MG63 (cell line): ENCODE data around the gene VIPR2. TPM values are rescaled to one million over a fixed set of nuclear protein-coding genes. Genes with fewer than 3 reads are reported as not detected.

ENCODE experiments used
- DNase-seq: peaks from one replicate; pipeline ENCODE4 v3.0.0-alpha.2; 2020
- H3K27me3 ChIP-seq: fragments of 250-450 bp; sonication (Bioruptor Pico); 2 replicates; pipeline ENCODE4 v1.5.1; 2020; ENCODE audit warnings: mild to moderate bottlenecking, moderate library complexity
- H3K36me3 ChIP-seq: fragments of 250-450 bp; sonication (Bioruptor Pico); 2 replicates; pipeline ENCODE4 v1.5.1; 2020; ENCODE audit warnings: mild to moderate bottlenecking, moderate library complexity
- H3K4me3 ChIP-seq: fragments of 250-450 bp; sonication (Bioruptor Pico); 2 replicates; pipeline ENCODE4 v1.5.1; 2020; ENCODE audit warnings: mild to moderate bottlenecking, moderate library complexity
- H3K9me3 ChIP-seq: fragments of 250-450 bp; sonication (Bioruptor Pico); 2 replicates; pipeline ENCODE4 v1.5.1; 2020; ENCODE audit warnings: mild to moderate bottlenecking, moderate library complexity
- total RNA-seq: library from RNA; depleted of rRNA; stranded (reverse); fragments of >200 nt; shearing (Covaris generic); gene quantifications from 2 replicates; pipeline ENCODE4 v1.2.3, GENCODE V29; 2014; ENCODE audit warnings: low replicate concordance

The VIPR2 gene
- total RNA-seq, 1 experiment from 2014 or later, result not detected

DNA sequence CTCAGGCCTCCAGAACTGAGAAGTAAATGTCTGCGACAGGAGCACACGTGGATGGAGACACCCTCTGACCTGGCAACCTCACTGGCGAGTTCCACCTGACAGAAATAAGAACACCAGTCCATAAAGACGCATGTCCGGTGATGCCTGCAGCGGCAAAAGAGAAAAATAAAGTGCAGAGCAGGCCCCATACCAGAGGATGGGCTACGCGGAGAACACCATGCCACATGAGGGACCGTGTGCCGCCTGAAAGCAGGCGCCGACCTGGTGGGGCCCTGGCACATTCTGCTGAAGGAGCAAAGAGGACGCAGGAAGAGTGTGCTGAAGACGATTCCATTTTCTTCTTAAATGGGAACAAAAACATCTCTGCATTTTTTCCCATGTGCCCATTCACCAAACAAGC is 105.0 kb downstream of the VIPR2 start:
- Histone ChIP-seq H3K27me3 (no peaks in the 10 kb centered on the region), H3K36me3 (no peaks in the 10 kb centered on the region), H3K9me3 (no peaks in the 10 kb centered on the region), H3K4me3 (no peak overlapping the region)
- no peak for DNase-seq

DNA sequence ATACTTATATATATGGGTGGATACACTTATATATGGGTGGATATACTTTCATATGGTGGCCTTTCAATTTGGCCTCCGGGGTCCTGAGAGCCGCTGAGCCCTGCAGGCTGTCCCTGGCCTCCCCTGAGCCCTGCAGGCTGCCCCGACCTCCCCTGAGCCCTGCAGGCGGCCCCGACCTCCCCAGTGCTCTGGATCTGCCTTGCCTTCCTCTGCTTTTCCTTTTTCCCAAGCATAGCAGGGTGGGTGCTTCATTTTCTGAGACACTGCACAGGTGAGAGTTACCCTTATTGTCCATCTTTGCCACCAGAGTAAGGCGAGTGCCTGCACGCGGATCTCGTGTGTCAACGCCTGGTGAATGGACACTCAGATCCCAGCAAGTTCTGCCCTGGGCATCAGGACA is 106.6 kb downstream of the VIPR2 start:
- DNase-seq, result no peak
- Histone ChIP-seq H3K9me3 (no peaks in the 10 kb centered on the region), H3K27me3 (no peaks in the 10 kb centered on the region), H3K36me3 (no peaks in the 10 kb centered on the region), H3K4me3 (no peak overlapping the region)

DNA sequence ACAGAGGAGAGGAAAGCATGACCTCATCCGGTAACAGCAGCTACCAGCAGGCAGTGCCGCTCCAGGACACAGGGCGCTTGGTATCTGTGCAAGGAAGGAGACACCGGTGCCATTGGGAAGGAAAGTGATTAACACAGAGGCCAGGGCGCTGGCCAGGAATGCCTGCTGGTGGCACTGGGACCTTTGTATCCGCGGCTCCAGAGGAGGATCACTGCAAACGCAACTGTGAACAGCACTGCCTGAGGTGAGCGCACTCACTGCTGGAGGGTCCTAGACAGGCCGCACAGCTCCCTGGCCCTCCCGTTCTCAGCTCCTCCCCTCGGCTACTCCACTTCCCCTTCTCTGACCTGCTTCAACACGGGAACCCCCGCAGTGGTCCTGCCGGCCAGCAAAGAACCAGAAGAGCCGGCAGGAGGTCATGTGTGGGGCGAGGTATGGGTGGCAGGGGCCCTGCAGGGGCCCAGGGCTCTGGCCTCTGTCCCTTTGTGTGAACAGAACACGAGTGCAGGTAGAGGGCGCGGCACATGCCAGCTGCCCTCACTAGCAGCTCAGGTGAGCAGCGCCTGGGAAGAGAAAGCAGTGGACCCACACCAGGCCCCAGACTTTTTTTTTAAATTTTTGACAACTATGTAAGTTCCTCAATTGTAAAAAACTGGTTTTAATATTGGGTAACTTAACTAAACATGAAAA is 107.6 kb downstream of the VIPR2 start:
- Histone ChIP-seq H3K4me3 (no peak overlapping the region), H3K9me3 (no peaks in the 10 kb centered on the region), H3K36me3 (no peaks in the 10 kb centered on the region)

DNA sequence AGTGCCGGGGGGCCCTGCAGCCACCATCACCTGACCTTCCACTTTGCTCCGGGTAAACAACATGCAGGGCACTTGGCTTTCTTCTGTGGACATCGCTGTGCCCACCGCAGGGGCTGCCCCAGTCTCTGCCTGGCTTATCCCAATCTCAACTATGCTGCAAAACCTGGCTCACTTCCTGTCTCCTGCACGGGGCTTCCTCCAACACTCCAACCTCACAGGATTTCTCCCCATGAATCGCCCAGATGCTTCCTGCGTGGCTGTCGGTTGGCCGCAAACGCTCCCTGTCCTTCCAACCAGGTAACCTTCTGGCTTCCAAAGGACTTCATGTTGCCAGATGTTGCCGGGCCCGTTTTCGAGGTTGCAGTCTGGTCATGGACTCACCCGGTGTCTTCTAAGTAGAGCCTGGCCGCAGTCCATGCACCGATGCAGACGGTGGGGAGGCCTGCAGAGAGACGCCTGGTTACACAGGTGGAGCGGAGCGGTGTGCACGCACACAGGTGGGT is 109.0 kb downstream of the VIPR2 start:
- Histone ChIP-seq H3K4me3 (no peak overlapping the region), H3K9me3 (no peaks in the 10 kb centered on the region), H3K36me3 (no peaks in the 10 kb centered on the region), H3K27me3 (no peaks in the 10 kb centered on the region)
- DNase-seq, result no peak

More for the DNA sequence above, 107.6 kb downstream of the VIPR2 start:
- H3K27me3 ChIP-seq, result no peaks in the 10 kb centered on the region
- no peak for DNase-seq

DNA sequence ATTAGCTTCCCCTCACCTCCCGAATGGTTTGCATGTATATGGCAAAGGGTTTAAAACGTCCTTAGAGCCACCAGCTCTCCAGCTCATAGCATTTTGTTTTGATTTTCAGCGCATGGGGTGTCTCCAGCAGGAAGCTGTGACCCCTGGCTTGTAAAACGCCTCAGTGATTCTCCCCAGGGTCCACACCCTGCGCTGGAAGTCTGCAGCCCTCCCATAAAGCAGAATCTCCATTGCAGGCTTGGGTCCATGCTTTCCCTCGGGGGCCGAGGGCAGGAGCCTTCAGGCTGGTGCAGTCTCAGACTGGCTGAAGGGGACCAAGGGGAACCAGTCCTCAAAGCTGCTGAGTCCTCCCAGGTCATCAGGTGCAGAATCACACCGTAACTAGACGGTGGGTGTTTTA is 109.7 kb downstream of the VIPR2 start:
- DNase-seq, result no peak
- no peaks in the 10 kb centered on the region for H3K36me3 ChIP-seq
- H3K9me3 ChIP-seq, result no peaks in the 10 kb centered on the region
- no peaks in the 10 kb centered on the region for H3K27me3 ChIP-seq
- H3K4me3 ChIP-seq, result no peak overlapping the region

DNA sequence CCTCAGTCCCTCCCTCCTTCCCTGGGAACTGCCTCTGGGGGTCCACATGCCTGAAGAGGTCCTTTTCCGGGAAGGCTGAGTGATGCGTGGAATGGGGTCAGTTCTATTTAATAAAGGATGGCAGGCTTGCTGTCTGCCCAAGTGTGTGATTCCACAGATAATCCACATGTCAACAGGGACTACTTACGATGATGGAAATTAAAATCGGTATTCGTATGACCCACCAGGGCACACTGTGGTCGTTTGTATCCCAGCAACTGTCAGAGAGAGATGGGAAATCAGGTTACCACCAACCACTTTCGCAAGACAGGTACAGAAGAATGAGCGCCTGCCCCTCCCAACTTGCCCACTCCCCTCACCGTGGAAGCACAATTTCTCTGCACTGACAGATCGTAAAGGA is 110.3 kb downstream of the VIPR2 start:
- H3K4me3 ChIP-seq, result no peak overlapping the region
- H3K27me3 ChIP-seq, result no peaks in the 10 kb centered on the region
- H3K36me3 ChIP-seq, result no peaks in the 10 kb centered on the region
- H3K9me3 ChIP-seq, result no peaks in the 10 kb centered on the region
- no peak for DNase-seq

DNA sequence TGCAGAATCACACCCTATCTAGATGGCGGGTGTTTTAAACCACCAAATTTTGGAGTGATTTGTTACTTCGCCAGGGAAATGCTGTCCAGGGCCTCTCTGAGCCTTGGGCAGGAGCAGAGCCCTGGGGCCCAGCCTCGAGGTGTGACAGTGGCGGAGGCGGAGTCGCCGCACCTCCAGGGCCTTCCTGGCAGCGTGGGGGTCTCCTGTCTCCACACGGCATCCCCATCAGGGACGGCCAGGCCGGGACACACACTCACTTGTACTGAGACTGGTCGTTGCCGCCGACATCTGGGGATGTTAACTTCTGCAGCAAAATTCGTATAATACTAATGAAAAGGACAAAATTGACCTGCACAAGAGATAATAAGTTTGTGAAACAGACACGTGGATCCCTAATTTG is 110.7 kb downstream of the VIPR2 start:
- Histone ChIP-seq H3K9me3 (no peaks in the 10 kb centered on the region), H3K27me3 (no peaks in the 10 kb centered on the region), H3K4me3 (no peak overlapping the region), H3K36me3 (no peaks in the 10 kb centered on the region)
- no peak for DNase-seq

DNA sequence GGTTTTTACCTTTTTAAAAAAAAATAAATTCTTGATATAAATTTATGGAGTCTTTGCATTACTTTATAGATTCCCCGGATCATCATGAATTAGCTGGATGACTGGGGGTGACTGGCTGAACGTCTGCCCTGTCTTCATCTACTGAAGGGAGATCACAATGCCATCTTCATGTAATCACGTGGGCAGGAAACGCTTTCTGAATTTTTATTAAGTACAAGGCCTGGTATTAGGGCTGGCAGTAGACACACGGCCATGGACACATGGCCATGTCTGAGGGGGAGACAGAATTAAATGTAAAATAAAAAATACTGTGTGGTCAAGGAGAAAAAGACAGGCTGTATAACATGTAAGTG is 111.2 kb downstream of the VIPR2 start:
- no peak for DNase-seq
- Histone ChIP-seq H3K27me3 (no peaks in the 10 kb centered on the region), H3K36me3 (no peaks in the 10 kb centered on the region), H3K9me3 (no peaks in the 10 kb centered on the region), H3K4me3 (no peak overlapping the region)

DNA sequence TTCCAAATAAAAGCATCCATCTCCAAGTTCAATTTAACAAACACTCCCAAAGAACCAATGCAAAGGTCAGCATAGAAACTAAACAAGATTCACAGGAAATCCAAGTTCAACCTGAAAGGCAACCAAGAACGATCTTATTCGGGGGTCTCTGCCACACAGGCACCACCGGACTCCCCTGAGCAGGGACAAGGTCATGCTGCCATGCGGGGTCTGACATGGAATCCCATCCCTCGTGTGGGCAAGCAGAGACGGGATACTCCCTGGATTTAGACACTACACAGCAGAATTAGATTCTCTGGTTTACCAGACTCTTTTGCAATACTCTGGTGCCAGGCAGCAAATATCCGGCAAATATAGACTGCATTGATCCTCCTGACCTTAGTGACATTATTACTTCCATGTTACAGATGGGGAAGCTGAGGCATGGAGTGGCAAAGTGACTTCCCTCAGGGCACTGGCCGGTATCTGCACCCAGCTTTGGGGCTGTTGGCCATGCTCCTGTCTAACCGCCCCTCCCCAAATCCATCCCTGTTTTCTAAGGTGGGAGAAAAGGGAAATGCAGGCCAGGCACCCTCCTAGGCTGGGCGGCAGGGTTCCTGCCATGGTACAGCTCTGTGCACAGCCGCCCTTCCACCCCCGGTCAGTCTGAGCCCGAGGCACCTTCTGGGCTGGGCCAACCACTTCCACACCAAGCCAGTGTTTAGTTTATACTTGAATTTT is 111.8 kb downstream of the VIPR2 start:
- H3K27me3 ChIP-seq, result no peaks in the 10 kb centered on the region
- H3K4me3 ChIP-seq, result no peak overlapping the region
- H3K36me3 ChIP-seq, result no peaks in the 10 kb centered on the region
- H3K9me3 ChIP-seq, result no peaks in the 10 kb centered on the region
- DNase-seq, result no peak

DNA sequence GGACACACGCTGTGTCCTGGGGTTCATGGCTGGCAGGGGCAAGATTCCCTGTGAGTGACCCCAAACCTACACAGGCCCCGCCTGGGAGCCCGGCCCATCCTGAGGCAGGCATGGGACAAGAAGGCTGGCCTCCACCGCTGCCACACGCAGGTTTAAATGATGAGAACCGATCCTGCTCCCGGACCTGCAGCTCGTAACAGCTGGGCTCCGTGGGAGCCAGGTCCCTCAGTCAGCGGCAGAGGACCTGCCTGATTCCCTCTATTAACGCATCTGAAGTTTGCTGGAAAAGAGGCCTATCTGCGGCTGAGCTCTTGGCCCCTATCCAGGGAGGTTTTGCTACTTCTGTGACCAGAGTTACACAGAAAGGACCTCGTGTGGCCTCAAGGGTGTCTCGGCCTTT is 112.3 kb downstream of the VIPR2 start:
- no peak for DNase-seq
- Histone ChIP-seq H3K4me3 (no peak overlapping the region), H3K36me3 (no peaks in the 10 kb centered on the region), H3K9me3 (no peaks in the 10 kb centered on the region), H3K27me3 (no peaks in the 10 kb centered on the region)

DNA sequence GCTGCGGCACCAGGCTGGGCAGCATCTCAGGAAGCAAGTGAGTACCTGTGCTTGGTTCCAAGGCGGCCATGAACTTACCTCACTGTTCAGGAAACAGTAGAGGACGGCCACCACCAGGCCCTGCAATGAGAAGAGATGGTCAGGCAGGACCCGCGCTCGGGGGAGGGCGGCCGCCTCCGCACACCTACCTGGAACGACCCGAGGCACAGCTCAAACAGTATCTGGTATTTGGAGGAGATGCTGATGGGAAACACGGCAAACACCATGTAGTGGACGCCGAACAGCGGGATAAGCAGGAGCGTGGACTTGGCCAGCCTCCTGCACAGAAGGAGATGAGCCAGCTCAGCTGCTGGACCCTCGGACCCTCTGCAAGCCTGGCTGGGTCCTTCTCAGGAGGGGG is 112.9 kb downstream of the VIPR2 start:
- H3K4me3 ChIP-seq, result no peak overlapping the region
- no peaks in the 10 kb centered on the region for H3K9me3 ChIP-seq
- no peaks in the 10 kb centered on the region for H3K27me3 ChIP-seq
- no peaks in the 10 kb centered on the region for H3K36me3 ChIP-seq
- no peak for DNase-seq

DNA sequence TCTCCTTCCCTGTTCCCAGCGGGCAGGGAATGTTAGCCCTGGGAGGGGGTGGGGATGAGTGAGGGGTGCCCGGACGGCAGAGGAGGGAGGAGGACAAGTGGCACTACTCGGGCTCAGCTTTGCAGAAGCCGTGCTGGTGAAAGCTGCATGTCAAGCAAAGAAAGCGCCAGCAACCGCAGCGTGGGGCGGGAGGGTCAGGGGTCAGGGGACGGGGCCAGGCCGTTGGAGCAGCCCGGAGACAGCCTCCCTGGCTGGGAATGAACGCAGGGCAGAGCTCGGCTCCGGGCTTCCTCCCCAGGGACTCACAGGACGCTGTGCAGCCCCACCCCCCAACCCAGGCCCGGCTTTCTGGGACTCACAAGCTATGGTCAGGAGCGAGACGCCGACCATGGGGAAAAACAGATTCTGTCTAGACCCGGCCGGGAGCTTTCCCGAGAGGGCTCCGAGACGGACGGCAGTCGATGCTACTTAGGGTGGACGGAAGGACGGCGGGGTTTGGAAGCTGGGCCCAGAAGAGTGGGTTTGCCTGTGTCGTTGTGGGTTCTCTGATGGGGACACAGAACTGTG is 113.4 kb downstream of the VIPR2 start:
- Histone ChIP-seq H3K4me3 (no peak overlapping the region), H3K9me3 (no peaks in the 10 kb centered on the region), H3K27me3 (no peaks in the 10 kb centered on the region), H3K36me3 (no peaks in the 10 kb centered on the region)
- no peak for DNase-seq

DNA sequence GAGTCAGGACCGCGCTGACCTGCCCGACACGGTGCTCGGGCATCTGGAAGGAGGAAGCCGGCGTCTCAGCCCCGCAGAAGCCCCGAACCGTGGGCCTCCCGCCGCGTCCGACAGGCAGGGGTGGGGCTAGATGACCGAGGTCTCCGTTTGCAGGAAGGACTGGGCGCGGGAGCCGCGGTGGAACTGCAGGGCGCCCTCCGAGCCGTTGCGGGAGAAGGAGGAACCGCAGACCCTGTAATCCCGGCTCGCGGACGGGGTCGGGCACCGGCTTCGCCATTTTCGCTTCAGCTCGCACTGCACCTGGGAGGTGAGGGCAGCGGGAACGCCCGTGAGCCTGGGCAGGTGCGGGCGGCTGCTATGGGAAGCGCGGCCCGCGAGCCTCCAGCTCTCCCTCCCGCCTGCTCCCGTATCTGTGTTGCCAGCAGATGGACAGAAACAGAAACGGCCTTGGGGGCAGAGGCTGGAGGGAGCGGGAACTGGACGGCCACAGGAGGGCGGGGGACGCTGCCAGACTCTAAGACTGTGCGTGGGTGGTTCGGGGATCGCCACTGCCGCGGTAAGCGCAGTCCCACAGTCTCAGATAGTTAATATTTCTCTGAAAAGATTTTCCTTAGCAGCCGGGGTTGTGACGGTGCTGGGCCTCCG is 114.1 kb downstream of the VIPR2 start:
- H3K36me3 ChIP-seq, result no peaks in the 10 kb centered on the region
- peak overlapping the region; percentile 38 for H3K4me3 ChIP-seq
- H3K27me3 ChIP-seq, result no peaks in the 10 kb centered on the region
- H3K9me3 ChIP-seq, result no peaks in the 10 kb centered on the region
- peak; percentile 53 for DNase-seq

DNA sequence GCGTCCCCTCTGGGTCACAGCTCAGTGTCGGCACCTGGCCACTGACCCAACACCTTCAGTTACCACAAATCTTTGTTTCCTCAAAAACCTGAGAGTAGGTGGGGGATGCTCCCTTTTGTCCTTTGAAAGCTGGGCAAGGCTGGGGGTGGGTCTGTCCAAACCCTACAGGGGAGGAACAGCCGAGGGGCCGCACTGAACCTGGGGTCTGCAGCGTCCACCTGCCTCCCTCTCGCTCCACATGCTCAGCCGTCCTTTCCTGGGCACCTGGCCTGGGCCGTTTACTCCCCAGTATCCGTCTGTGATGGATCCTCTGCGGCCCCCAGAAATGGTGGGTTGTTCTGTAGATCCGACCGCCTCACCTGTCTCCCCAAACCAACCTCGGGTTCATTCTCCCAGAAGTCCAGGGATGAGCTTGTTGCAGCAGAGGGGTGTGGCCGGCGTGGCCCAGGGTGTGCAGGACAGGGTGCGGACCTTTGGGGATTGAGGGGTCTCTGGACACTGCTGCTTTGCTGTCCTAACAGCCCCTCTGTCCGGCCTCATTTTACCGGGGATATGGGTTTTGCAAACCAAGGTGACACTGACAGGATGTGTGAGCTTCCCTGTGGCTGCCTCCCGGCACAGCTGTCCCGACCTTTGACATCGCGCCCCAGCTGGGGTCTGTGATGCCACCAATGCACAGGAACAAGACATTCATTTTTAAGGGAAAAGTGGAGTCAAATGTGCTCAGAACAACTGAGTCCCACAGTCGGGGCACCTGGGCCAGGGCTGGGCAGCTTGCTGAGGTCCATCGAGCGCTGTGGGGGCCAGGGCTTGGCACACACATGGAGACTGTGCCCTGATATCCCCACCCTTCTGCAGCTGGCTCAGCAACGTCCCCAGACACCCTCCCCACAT is 115.9 kb downstream of the VIPR2 start:
- H3K4me3 ChIP-seq, result no peak overlapping the region
- H3K9me3 ChIP-seq, result no peaks in the 10 kb centered on the region
- no peak for DNase-seq
- H3K36me3 ChIP-seq, result no peaks in the 10 kb centered on the region
- no peaks in the 10 kb centered on the region for H3K27me3 ChIP-seq

DNA sequence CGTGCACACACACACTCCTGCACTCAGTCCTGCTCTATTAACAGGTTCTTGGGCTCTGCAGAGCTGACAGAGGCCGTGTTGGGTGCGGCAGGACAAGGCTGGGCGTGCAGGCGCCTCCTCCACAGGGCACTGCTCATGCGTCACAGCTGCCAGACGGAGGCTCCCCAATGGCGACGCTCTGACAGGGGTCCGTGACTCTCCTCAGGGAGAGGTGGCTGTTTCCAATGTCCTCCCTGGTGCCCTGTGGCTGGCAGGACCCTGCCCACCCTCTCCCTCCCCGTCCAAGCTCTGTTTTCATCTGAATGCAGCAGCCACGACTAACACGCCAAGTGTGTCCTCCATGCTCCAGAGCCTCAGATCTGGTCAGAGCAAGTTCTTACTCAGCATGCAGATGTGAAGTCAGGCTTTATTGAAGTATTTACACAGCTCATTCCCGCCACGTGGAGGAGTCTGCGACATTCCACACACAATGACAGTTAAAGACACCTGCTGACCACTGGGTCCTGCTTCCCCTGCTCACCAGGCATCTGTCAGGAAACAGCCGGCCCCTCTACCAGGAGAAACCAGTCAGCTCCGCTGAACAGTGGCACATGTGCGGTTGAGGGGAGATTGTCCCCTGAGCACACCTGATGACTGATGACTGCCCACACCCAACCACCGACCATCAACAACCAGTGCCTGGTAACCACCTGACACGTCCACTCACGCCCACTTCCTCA is 116.7 kb downstream of the VIPR2 start:
- Histone ChIP-seq H3K9me3 (no peaks in the 10 kb centered on the region), H3K27me3 (no peaks in the 10 kb centered on the region), H3K36me3 (no peaks in the 10 kb centered on the region), H3K4me3 (no peak overlapping the region)
- DNase-seq, result no peak
